ENCODE data around the gene RHOBTB3.

DNA sequence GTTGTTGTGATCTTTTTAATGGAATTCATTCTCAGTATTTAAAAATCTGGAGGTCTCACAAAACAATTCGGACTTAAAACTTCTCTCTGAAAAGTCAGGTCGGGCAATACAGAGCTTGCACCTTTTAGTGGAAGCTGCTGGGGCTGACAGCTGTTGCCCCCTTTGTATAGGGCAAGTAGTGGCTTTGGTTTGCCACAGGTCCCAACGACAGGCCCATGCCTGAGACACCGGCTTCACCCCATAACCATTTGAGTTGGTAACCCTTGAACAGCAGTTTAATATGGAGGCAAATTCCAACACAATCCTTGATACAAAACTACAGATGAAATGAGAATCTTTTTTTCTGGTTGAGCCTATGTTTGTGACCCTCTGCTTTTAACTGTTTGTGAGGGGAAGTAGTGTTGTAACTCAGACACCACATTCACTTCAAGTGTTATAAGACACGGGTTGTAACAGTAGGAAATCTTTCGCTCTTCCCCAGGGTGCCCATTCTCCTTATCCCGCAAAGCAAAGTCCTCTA lies 92.1 kb downstream of the RHOBTB3 start:
- TF ChIP-seq POLR2AphosphoS5 (IDR thresholded peaks at IDR 0.05; ENCODE audit: borderline replicate concordance, low read depth, low read length) (no peak), EZH2 (IDR thresholded peaks at IDR 0.05) (no peak)
